Neural progenitor cell (in vitro differentiated cells): ENCODE results near the gene CD74.

ENCODE experiments used
- CTCF ChIP-seq: fragments of 200-600 bp; sonication (generic); IDR thresholded peaks from 2 replicates; pipeline ENCODE4 v1.5.1; 2017; ENCODE audit warnings: antibody characterized with exemption, mild to moderate bottlenecking
- EZH2 ChIP-seq: fragments of 200-600 bp; sonication (generic); IDR thresholded peaks from 2 replicates; pipeline ENCODE4 v1.6.1; 2017; ENCODE audit warnings: antibody characterized with exemption, mild to moderate bottlenecking, moderate library complexity
- EZH2phosphoT487 ChIP-seq: fragments of 200-600 bp; sonication (generic); IDR thresholded peaks from 2 replicates; pipeline ENCODE4 v1.6.1; 2017; ENCODE audit warnings: antibody characterized with exemption

DNA sequence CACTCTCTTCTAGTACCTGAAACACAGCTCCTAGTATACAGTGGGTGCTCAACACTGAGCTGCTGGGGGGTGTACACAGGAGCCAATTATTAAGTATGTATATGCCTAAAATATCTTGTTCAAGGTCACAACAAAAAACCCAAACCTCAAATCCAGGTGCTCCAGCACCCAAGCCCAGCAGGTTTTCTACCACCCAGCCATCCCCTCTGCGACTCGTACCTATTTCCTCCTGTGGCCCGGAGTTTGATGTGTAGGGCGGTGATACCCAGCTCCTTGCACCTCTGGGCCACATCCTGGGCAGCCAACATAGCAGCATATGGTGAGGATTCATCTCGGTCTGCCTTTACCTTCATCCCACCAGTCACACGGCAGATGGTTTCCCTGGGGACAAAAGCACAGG is 33.9 kb upstream of the CD74 start:
- TF ChIP-seq CTCF = no peak
- TF ChIP-seq EZH2phosphoT487 = no peak
- no peak for TF ChIP-seq EZH2
